ENCODE results near the gene C1QTNF12.

DNA sequence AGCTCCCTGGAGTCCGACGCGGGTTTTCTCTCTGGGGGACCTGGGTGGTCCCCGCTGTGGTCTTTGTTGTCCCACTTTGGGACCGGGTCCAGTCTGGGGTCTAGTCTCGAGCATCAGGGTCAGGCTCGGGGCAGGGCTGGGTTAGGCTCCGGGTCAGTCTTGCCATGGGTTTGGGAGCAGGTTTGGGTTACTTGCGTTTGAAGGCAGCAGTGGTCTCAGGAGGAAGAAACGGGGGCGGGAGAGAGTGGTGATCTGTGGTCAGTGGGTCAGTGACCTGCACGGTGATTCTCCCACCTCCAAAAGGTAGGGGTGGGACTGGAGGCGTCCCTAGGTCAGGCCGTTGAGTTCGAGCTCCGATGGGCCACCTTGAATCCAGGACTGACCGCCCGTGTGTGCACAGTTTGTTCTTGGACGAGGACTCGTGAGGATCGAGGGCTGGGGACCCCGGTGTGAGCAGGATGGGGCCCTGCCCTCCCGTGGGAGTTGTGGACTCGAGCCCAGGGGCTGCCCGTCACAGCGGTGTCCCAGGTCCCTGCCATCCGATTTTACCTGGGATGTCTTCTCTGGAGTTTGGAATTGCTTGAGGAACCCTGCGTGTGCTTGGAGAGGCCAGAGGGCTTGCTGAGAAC, 12.2 kb downstream of the C1QTNF12 start:
- TF ChIP-seq, protein P1, sequence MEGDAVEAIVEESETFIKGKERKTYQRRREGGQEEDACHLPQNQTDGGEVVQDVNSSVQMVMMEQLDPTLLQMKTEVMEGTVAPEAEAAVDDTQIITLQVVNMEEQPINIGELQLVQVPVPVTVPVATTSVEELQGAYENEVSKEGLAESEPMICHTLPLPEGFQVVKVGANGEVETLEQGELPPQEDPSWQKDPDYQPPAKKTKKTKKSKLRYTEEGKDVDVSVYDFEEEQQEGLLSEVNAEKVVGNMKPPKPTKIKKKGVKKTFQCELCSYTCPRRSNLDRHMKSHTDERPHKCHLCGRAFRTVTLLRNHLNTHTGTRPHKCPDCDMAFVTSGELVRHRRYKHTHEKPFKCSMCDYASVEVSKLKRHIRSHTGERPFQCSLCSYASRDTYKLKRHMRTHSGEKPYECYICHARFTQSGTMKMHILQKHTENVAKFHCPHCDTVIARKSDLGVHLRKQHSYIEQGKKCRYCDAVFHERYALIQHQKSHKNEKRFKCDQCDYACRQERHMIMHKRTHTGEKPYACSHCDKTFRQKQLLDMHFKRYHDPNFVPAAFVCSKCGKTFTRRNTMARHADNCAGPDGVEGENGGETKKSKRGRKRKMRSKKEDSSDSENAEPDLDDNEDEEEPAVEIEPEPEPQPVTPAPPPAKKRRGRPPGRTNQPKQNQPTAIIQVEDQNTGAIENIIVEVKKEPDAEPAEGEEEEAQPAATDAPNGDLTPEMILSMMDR (IDR thresholded peaks at IDR 0.05) = no peak
- TF ChIP-seq POLR2A (IDR thresholded peaks at IDR 0.05) (no peak), POLR2AphosphoS5 (IDR thresholded peaks at IDR 0.05) (no peak)

Measured in breast epithelium (tissue), 3 donors.